ENCODE data around the gene TMEM81. TPM values are rescaled to one million over a fixed set of nuclear protein-coding genes. Genes with fewer than 3 reads are reported as not detected.

Gene TMEM81
- total and polyA plus RNA-seq, 2 donors from 2014 or later, result 1.7 to 6.1 TPM

GRCh38 chr1:205059660-205060059, 24.6 kb downstream of the TMEM81 start:
- TF ChIP-seq CTCF (IDR thresholded peaks at IDR 0.05; ENCODE audit: borderline replicate concordance, extremely low read depth, insufficient read depth), result no peak
- Histone ChIP-seq H3K4me3 (ENCODE audit: low read length in 3 of 3) (no peak overlapping the region), H3K27ac (ENCODE audit: low read depth in 2 of 2, low read length in 2 of 2) (no peak overlapping the region), H3K36me3 (ENCODE audit: control insufficient read depth in 2 of 3, insufficient read depth in 3 of 3, low read length in 3 of 3) (no peaks in the 10 kb centered on the region), H3K9ac (ENCODE audit: low read length in 3 of 3) (no peak overlapping the region), H3K27me3 (ENCODE audit: control insufficient read depth, insufficient read depth, low read length) (no peaks in the 10 kb centered on the region), H3K9me3 (ENCODE audit: control insufficient read depth in 2 of 3, insufficient read depth in 1 of 3, low read length in 3 of 3) (no peaks in the 10 kb centered on the region), H3K4me1 (ENCODE audit: control insufficient read depth in 2 of 3, insufficient read depth in 2 of 3, low read depth in 1 of 3, low read length in 3 of 3) (peaks cover 0 to 10% (median 0%) of the 10 kb centered on the region in 3 donors)
- DNase-seq (no peak), FAIRE-seq (no peak)
- intact Hi-C loops (cut with DNase I), result loop anchor here (10.0 kb wide), 1 partner anchor 85 kb away; no protein-coding TSS in a partner anchor

- Histone ChIP-seq H3K9me3 (ENCODE audit: control insufficient read depth in 2 of 3, insufficient read depth in 1 of 3, low read length in 3 of 3) (no peaks in the 10 kb centered on the region), H3K9ac (ENCODE audit: low read length in 3 of 3) (no peak overlapping the region), H3K36me3 (ENCODE audit: control insufficient read depth in 2 of 3, insufficient read depth in 3 of 3, low read length in 3 of 3) (no peaks in the 10 kb centered on the region), H3K4me1 (ENCODE audit: control insufficient read depth in 2 of 3, insufficient read depth in 2 of 3, low read depth in 1 of 3, low read length in 3 of 3) (peaks cover 0 to 10% (median 0%) of the 10 kb centered on the region in 3 donors), H3K27me3 (ENCODE audit: control insufficient read depth, insufficient read depth, low read length) (no peaks in the 10 kb centered on the region), H3K4me3 (ENCODE audit: low read length in 3 of 3) (no peak overlapping the region), H3K27ac (ENCODE audit: low read depth in 2 of 2, low read length in 2 of 2) (no peak overlapping the region)
- DNase-seq (no peak), FAIRE-seq (no peak)
- intact Hi-C loops (cut with DNase I), result no loop called here
- TF ChIP-seq CTCF (IDR thresholded peaks at IDR 0.05; ENCODE audit: borderline replicate concordance, extremely low read depth, insufficient read depth), result no peak
These were observed 25.4 kb downstream of the TMEM81 start for GRCh38 chr1:205058853-205059252.

DNA sequence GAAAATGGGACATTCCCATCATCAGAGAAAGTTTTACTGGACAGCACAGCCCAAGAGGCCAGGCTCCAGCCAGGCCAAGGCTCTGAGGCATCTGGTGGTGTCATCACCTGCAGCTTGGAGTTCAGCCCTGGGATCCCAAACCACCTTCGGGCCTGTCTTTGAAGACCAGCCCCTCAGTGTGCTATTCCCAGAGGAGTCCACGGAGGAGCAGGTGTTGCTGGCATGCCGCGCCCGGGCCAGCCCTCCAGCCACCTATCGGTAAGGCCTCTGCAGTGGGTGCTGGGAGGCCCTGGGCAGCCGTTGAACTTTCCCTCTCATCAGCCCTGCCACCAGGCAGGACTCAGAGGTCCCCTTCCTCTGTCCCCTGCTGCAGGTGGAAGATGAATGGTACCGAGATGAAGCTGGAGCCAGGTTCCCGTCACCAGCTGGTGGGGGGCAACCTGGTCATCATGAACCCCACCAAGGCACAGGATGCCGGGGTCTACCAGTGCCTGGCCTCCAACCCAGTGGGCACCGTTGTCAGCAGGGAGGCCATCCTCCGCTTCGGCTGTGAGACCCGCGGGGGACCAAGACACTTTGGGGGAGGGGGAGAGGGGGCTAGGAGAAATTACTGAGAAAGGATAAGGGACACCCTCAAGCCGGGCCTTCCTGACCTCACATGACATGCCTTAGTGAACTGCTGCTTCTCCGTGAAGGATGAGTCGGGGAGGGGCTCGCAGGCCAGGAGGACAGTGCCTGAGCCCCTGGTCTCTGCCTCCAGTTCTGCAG, 26.3 kb downstream of the TMEM81 start:
- no peak for TF ChIP-seq CTCF (IDR thresholded peaks at IDR 0.05; ENCODE audit: borderline replicate concordance, extremely low read depth, insufficient read depth)
- FAIRE-seq, result no peak
- no peak overlapping the region for H3K9ac ChIP-seq (ENCODE audit: low read length in 3 of 3)
- H3K27ac ChIP-seq (ENCODE audit: low read depth in 2 of 2, low read length in 2 of 2), result no peak overlapping the region
- H3K9me3 ChIP-seq (ENCODE audit: control insufficient read depth in 2 of 3, insufficient read depth in 1 of 3, low read length in 3 of 3), result no peaks in the 10 kb centered on the region
- no peak overlapping the region for H3K4me3 ChIP-seq (ENCODE audit: low read length in 3 of 3)
- no peak for DNase-seq
- no peaks in the 10 kb centered on the region for H3K36me3 ChIP-seq (ENCODE audit: control insufficient read depth in 2 of 3, insufficient read depth in 3 of 3, low read length in 3 of 3)
- H3K4me1 ChIP-seq (ENCODE audit: control insufficient read depth in 2 of 3, insufficient read depth in 2 of 3, low read depth in 1 of 3, low read length in 3 of 3), result peaks cover 0 to 10% (median 0%) of the 10 kb centered on the region in 3 donors
- intact Hi-C loops (cut with DNase I), result no loop called here
- no peaks in the 10 kb centered on the region for H3K27me3 ChIP-seq (ENCODE audit: control insufficient read depth, insufficient read depth, low read length)
